Fibroblast of lung (primary cell): Measurements from ENCODE around the gene PANK4.

ENCODE experiments used
- CTCF ChIP-seq, 2 donors: IDR thresholded peaks in 1 of 2; conservative IDR thresholded peaks in 1 of 2; 1 replicate in 1 of 2; 2 replicates in 1 of 2; pipeline ENCODE4 v1.5.1; 2011 to 2012; ENCODE audit warnings: low read length in 2 of 2, control low read depth in 1 of 2, inconsistent platforms in 1 of 2, low read depth in 1 of 2, mild to moderate bottlenecking in 1 of 2
- EZH2 ChIP-seq: IDR thresholded peaks from 2 replicates; pipeline ENCODE4 v1.5.1; 2012; ENCODE audit warnings: low read length, control low read depth, mild to moderate bottlenecking; ENCODE audit errors: missing control alignments

DNA sequence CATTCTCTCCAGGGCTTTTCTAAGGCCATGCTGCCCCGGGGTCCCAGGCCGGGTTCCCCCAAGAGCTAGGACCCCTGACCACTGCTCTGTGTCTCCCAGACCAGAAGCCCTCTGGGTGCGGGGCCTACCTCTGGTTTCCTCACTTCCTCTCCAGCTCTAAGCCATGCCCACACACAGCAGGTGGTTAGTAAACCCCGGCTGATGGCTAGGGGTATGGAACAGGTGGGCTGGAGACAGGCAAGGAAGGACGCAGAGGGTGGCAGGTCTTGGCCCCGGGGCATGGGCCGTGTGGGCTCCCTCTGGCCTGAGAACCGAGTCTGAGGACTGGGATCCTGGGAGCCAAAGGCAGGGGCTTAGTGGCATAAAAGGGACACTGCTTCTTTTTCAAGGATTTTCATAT is 66.2 kb downstream of the PANK4 start:
- TF ChIP-seq CTCF (conservative IDR thresholded peaks at IDR 0.05 in 1 of 2, IDR thresholded peaks at IDR 0.05 in 1 of 2; ENCODE audit: low read depth in 1 of 2, low read length in 2 of 2) (no peak), EZH2 (no peak)
